Hepatocyte (in vitro differentiated cells): ENCODE results near the gene TANC1. TPM values are rescaled to one million over a fixed set of nuclear protein-coding genes. Genes with fewer than 3 reads are reported as not detected.
A peak's percentile ranks its signal among the peaks of the same experiment; 100 is the strongest.

ENCODE experiments used
- DNase-seq: peaks from one replicate; pipeline ENCODE4 v3.0.0-alpha.2; 2016; ENCODE audit warnings: low spot score
- H2AFZ ChIP-seq: fragments of 200-600 bp; sonication (generic); 2 replicates; pipeline ENCODE4 v1.6.0; 2016; ENCODE audit warnings: antibody characterized with exemption, mild to moderate bottlenecking
- H3K27ac ChIP-seq: fragments of 200-600 bp; sonication (generic); 2 replicates; pipeline ENCODE4 v1.5.1; 2016; ENCODE audit warnings: mild to moderate bottlenecking
- H3K27me3 ChIP-seq: fragments of 200-600 bp; sonication (generic); 2 replicates; pipeline ENCODE4 v1.6.1; 2016
- H3K36me3 ChIP-seq: fragments of 200-600 bp; sonication (generic); replicated peaks from 2 replicates; pipeline ENCODE4 v1.5.1; 2016; ENCODE audit warnings: low read depth; ENCODE audit not compliant: insufficient read depth
- H3K4me1 ChIP-seq: fragments of 200-600 bp; sonication (generic); 2 replicates; pipeline ENCODE4 v1.5.1; 2016; ENCODE audit warnings: mild to moderate bottlenecking, moderate library complexity; ENCODE audit not compliant: insufficient read depth
- H3K4me2 ChIP-seq: fragments of 200-600 bp; sonication (generic); 2 replicates; pipeline ENCODE4 v1.6.0; 2016
- H3K4me3 ChIP-seq: fragments of 200-600 bp; sonication (generic); 2 replicates; pipeline ENCODE4 v1.5.1; 2016; ENCODE audit warnings: mild to moderate bottlenecking
- H3K79me2 ChIP-seq: fragments of 200-600 bp; sonication (generic); 2 replicates; pipeline ENCODE4 v1.6.0; 2017; ENCODE audit warnings: mild to moderate bottlenecking
- H3K9me2 ChIP-seq: fragments of 200-600 bp; sonication (generic); replicated peaks from 2 replicates; pipeline ENCODE4 v1.6.0; 2017; ENCODE audit warnings: mild to moderate bottlenecking; ENCODE audit not compliant: insufficient read depth
- H3K9me3 ChIP-seq: fragments of 200-600 bp; sonication (generic); 2 replicates; pipeline ENCODE4 v1.5.1; 2016; ENCODE audit warnings: low read depth, mild to moderate bottlenecking
- H4K20me1 ChIP-seq: fragments of 200-600 bp; sonication (generic); 2 replicates; pipeline ENCODE4 v1.6.0; 2016; ENCODE audit warnings: mild to moderate bottlenecking; ENCODE audit not compliant: insufficient read depth, poor library complexity, severe bottlenecking
- CTCF ChIP-seq: fragments of 200-600 bp; sonication (generic); IDR thresholded peaks from 2 replicates; pipeline ENCODE4 v1.5.1; 2016; ENCODE audit warnings: antibody characterized with exemption, mild to moderate bottlenecking; ENCODE audit not compliant: poor library complexity
- EZH2 ChIP-seq: fragments of 200-600 bp; sonication (generic); IDR thresholded peaks from 2 replicates; pipeline ENCODE4 v1.6.1; 2016; ENCODE audit warnings: antibody characterized with exemption, mild to moderate bottlenecking, borderline replicate concordance
- EZH2phosphoT487 ChIP-seq: fragments of 200-600 bp; sonication (generic); IDR thresholded peaks from one replicate; pipeline ENCODE4 v1.6.1; 2018; ENCODE audit warnings: antibody characterized with exemption, mild to moderate bottlenecking, low read depth, moderate library complexity; ENCODE audit not compliant: unreplicated experiment, severe bottlenecking
- WGBS: methylation state at CpG from one replicate; pipeline ENCODE4 v1.1.6; 2016; ENCODE audit warnings: low lambda C conversion rate; ENCODE audit errors: missing lambda C conversion rate; 5-methylcytosine and 5-hydroxymethylcytosine counted together
- polyA plus RNA-seq: library from polyadenylated mRNA; unstranded; fragments of >200 nt; fragmentation: Nextera tagmentation; extraction: Ambion mirVana; gene quantifications from 2 replicates; pipeline ENCODE4 v1.2.1, GENCODE V29; 2016
- total RNA-seq: library from RNA; depleted of rRNA; stranded (reverse); fragments of >200 nt; gene quantifications from 2 replicates; pipeline ENCODE4 v1.2.3, GENCODE V29; 2014

The TANC1 gene
- total and polyA plus RNA-seq, 2 experiments from 2014 or later = 8.3 to 18.5 TPM

GRCh38 chr2:159051133-159051532 lies 82.7 kb downstream of the TANC1 start:
- Histone ChIP-seq H3K27me3 (no peaks in the 10 kb centered on the region), H3K4me1 (peaks cover 15% of the 10 kb centered on the region), H2AFZ (no peak overlapping the region), H3K4me2 (no peak overlapping the region), H3K79me2 (peaks cover 68% of the 10 kb centered on the region), H3K27ac (no peak overlapping the region), H3K36me3 (no peaks in the 10 kb centered on the region), H3K4me3 (no peak overlapping the region), H3K9me3 (no peaks in the 10 kb centered on the region), H4K20me1 (peaks cover 5% of the 10 kb centered on the region), H3K9me2 (no peaks in the 10 kb centered on the region)
- WGBS = 97% methylated on average over 3 of the region's 3 CpGs
- TF ChIP-seq EZH2 (no peak), EZH2phosphoT487 (no peak), CTCF (no peak)
- DNase-seq = no peak

GRCh38 chr2:159051661-159052060 lies 83.2 kb downstream of the TANC1 start:
- Histone ChIP-seq H3K27me3 (no peaks in the 10 kb centered on the region), H3K4me2 (peak overlapping the region; percentile 2), H2AFZ (no peak overlapping the region), H3K9me3 (no peaks in the 10 kb centered on the region), H3K27ac (peak overlapping the region; percentile 35), H4K20me1 (peaks cover 5% of the 10 kb centered on the region), H3K36me3 (no peaks in the 10 kb centered on the region), H3K4me3 (no peak overlapping the region), H3K9me2 (no peaks in the 10 kb centered on the region), H3K79me2 (peaks cover 68% of the 10 kb centered on the region), H3K4me1 (peaks cover 15% of the 10 kb centered on the region)
- 75% methylated on average over 5 of the region's 5 CpGs for WGBS
- TF ChIP-seq EZH2phosphoT487 = no peak
- no peak for TF ChIP-seq EZH2
- no peak for TF ChIP-seq CTCF
- no peak for DNase-seq

GRCh38 chr2:159052157-159052601 lies 83.7 kb downstream of the TANC1 start:
- no peak overlapping the region for H2AFZ ChIP-seq
- peak overlapping the region; percentile 2 for H3K4me2 ChIP-seq
- H3K4me1 ChIP-seq = peaks cover 15% of the 10 kb centered on the region
- H3K27ac ChIP-seq = peak overlapping the region; percentile 35
- no peaks in the 10 kb centered on the region for H3K9me3 ChIP-seq
- H3K27me3 ChIP-seq = no peaks in the 10 kb centered on the region
- DNase-seq = no peak
- TF ChIP-seq CTCF (no peak), EZH2phosphoT487 (no peak), EZH2 (no peak)
- WGBS = 64% methylated on average over 5 of the region's 5 CpGs
- H3K9me2 ChIP-seq = no peaks in the 10 kb centered on the region
- no peak overlapping the region for H3K4me3 ChIP-seq
- no peaks in the 10 kb centered on the region for H3K36me3 ChIP-seq
- peaks cover 69% of the 10 kb centered on the region for H3K79me2 ChIP-seq
- peaks cover 5% of the 10 kb centered on the region for H4K20me1 ChIP-seq
